NCI-H524 (cell line): ENCODE results near the gene AMH.
"Not testable (repeated sequence)": the region's sequence is repeated elsewhere in the genome, so short reads cannot be mapped to it uniquely, and the experiment has no call there.

Experiments
- DNase-seq, 2 experiments: peaks; one replicate each; lab custom pipeline; 2025; lab: John Stamatoyannopoulos, UW

Gene AMH

GRCh38 chr19:2249010-2249866, at the start of gene AMH:
TSS of gene AMH (plus strand) at chr19:2249323. CDS start at chr19:2249333, 10 bp downstream.
- no peak for DNase-seq

GRCh38 chr19:2199861-2200623, 49.1 kb upstream of the AMH start:
- no peak for DNase-seq

- not testable (repeated sequence) for DNase-seq
These were observed 48.4 kb upstream of the AMH start for GRCh38 chr19:2200624-2201294.

GRCh38 chr19:2201473-2202148, 47.5 kb upstream of the AMH start:
- no peak for DNase-seq

- DNase-seq: no peak
These were observed 46.8 kb upstream of the AMH start for GRCh38 chr19:2202366-2202765.

- no peak for DNase-seq
These were observed 42.1 kb upstream of the AMH start for GRCh38 chr19:2207008-2207407.

GRCh38 chr19:2207991-2208860, 40.9 kb upstream of the AMH start:
- DNase-seq: peak in 1 of 2 experiments; percentile 18

- no peak for DNase-seq
These were observed 40.1 kb upstream of the AMH start for GRCh38 chr19:2208975-2209374.

GRCh38 chr19:2209408-2209807, 39.7 kb upstream of the AMH start:
- no peak for DNase-seq

- no peak for DNase-seq
These were observed 38.9 kb upstream of the AMH start for GRCh38 chr19:2210206-2210605.

- DNase-seq: no peak
These were observed 38.0 kb upstream of the AMH start for GRCh38 chr19:2210987-2211740.

- DNase-seq: no peak
These were observed 36.0 kb upstream of the AMH start for GRCh38 chr19:2212861-2213711.

- DNase-seq: no peak
These were observed 35.3 kb upstream of the AMH start for GRCh38 chr19:2213799-2214198.

GRCh38 chr19:2214251-2214650, 34.9 kb upstream of the AMH start:
- no peak for DNase-seq

- no peak for DNase-seq
These were observed 33.8 kb upstream of the AMH start for GRCh38 chr19:2215281-2215751.

GRCh38 chr19:2216361-2217225, 32.5 kb upstream of the AMH start:
- no peak for DNase-seq

GRCh38 chr19:2217591-2217990, 31.5 kb upstream of the AMH start:
- no peak for DNase-seq

GRCh38 chr19:2219726-2220125, 29.4 kb upstream of the AMH start:
- no peak for DNase-seq
